Stimulated activated CD4-positive, alpha-beta T cell treated with anti-CD3 and anti-CD28 coated beads, Interleukin-2, amount 100 ng/mL, for 48 hours (primary cell): ENCODE measurements around the gene GRPR.

Source experiments
- DNase-seq, 2 donors: peaks; one replicate each; pipeline ENCODE4 v3.0.0-alpha.2; 2020

GRPR gene

GRCh38 chrX:16123222-16123786, at the start of gene GRPR:
Gene GRPR, plus strand, starts transcription at chrX:16123565. Its CDS starts 389 bp downstream, at chrX:16123954.
- peak; percentile 36 to 49 for DNase-seq

- DNase-seq, result no peak
Measured at GRCh38 chrX:16075087-16075486, 48.3 kb upstream of the GRPR start.

- DNase-seq, result no peak
Measured at GRCh38 chrX:16076834-16077233, 46.5 kb upstream of the GRPR start.

- DNase-seq, result no peak
Measured at GRCh38 chrX:16077811-16078210, 45.6 kb upstream of the GRPR start.

- no peak for DNase-seq
Measured at GRCh38 chrX:16081357-16081756, 42.0 kb upstream of the GRPR start.

GRCh38 chrX:16082470-16083085, 40.8 kb upstream of the GRPR start:
- no peak for DNase-seq

- no peak for DNase-seq
Measured at GRCh38 chrX:16087076-16087475, 36.3 kb upstream of the GRPR start.

GRCh38 chrX:16089086-16089485, 34.3 kb upstream of the GRPR start:
- no peak for DNase-seq

- DNase-seq, result no peak
Measured at GRCh38 chrX:16096141-16096540, 27.2 kb upstream of the GRPR start.

GRCh38 chrX:16100673-16101072, 22.7 kb upstream of the GRPR start:
- DNase-seq, result no peak

- DNase-seq, result no peak
Measured at GRCh38 chrX:16101581-16101980, 21.8 kb upstream of the GRPR start.

GRCh38 chrX:16103625-16104024, 19.7 kb upstream of the GRPR start:
- DNase-seq, result no peak

GRCh38 chrX:16112428-16112827, 10.9 kb upstream of the GRPR start:
- DNase-seq, result no peak

GRCh38 chrX:16113978-16114565, 9.3 kb upstream of the GRPR start:
- DNase-seq, result no peak

- DNase-seq, result no peak
Measured at GRCh38 chrX:16114611-16115010, 8.8 kb upstream of the GRPR start.

GRCh38 chrX:16119353-16120220, 3.8 kb upstream of the GRPR start:
- no peak for DNase-seq

GRCh38 chrX:16120431-16120830, 2.9 kb upstream of the GRPR start:
- DNase-seq, result no peak

GRCh38 chrX:16124201-16124600, 836 bp downstream of the GRPR start:
- DNase-seq, result no peak

- no peak for DNase-seq
Measured at GRCh38 chrX:16125520-16126149, 2.3 kb downstream of the GRPR start.

- no peak for DNase-seq
Measured at GRCh38 chrX:16130707-16131106, 7.3 kb downstream of the GRPR start.

GRCh38 chrX:16134936-16135335, 11.6 kb downstream of the GRPR start:
- no peak for DNase-seq

GRCh38 chrX:16136080-16136479, 12.7 kb downstream of the GRPR start:
- no peak for DNase-seq

- no peak for DNase-seq
Measured at GRCh38 chrX:16137416-16138107, 14.2 kb downstream of the GRPR start.
